Suprapubic skin (tissue), 4 donors: ENCODE data around the gene B3GNT7. TPM values are rescaled to one million over a fixed set of nuclear protein-coding genes. Genes with fewer than 3 reads are reported as not detected.

Experiments used
- DNase-seq, 2 donors: peaks; one replicate each; pipeline ENCODE4 v3.0.0-alpha.2; 2019; ENCODE audit warnings: low spot score in 2 of 2
- H3K27ac ChIP-seq: fragments of 200-600 bp; sonication (generic); one replicate; pipeline ENCODE4 v1.5.1; 2019
- H3K27me3 ChIP-seq: fragments of 200-600 bp; sonication (generic); one replicate; pipeline ENCODE4 v1.5.1; 2019
- H3K36me3 ChIP-seq: fragments of 200-600 bp; sonication (generic); one replicate; pipeline ENCODE4 v1.5.1; 2019
- H3K4me1 ChIP-seq: fragments of 200-600 bp; sonication (generic); one replicate; pipeline ENCODE4 v1.5.1; 2019
- H3K4me3 ChIP-seq: fragments of 200-600 bp; sonication (generic); one replicate; pipeline ENCODE4 v1.5.1; 2019; ENCODE audit warnings: mild to moderate bottlenecking
- H3K9me3 ChIP-seq: fragments of 200-600 bp; sonication (generic); one replicate; pipeline ENCODE4 v1.5.1; 2019
- CTCF ChIP-seq, 2 donors: fragments of 200-600 bp in 1 of 2; fragments of 450-650 bp in 1 of 2; sonication (generic) in 1 of 2; IDR thresholded peaks; one replicate each; pipeline ENCODE4 v1.5.1; 2016 to 2019; ENCODE audit warnings: antibody characterized with exemption in 2 of 2, mild to moderate bottlenecking in 1 of 2, moderate library complexity in 1 of 2
- EP300 ChIP-seq: sonication (generic); formaldehyde crosslinking; IDR thresholded peaks from one replicate; pipeline ENCODE4 v1.6.1; 2017; ENCODE audit warnings: antibody characterized with exemption
- POLR2A ChIP-seq, 2 donors: fragments of 450-650 bp; IDR thresholded peaks; one replicate each; pipeline ENCODE4 v1.6.1; 2017; ENCODE audit warnings: antibody characterized with exemption in 2 of 2, mild to moderate bottlenecking in 2 of 2, moderate library complexity in 2 of 2
- POLR2AphosphoS5 ChIP-seq, 3 donors: sonication (generic); formaldehyde crosslinking; IDR thresholded peaks; one replicate each; pipeline ENCODE4 v1.6.1; 2017; ENCODE audit warnings: antibody characterized with exemption in 3 of 3
- whole genome bisulfite sequencing: methylation state at CpG from one replicate; pipeline ENCODE4 v1.1.5; 2018; 5-methylcytosine and 5-hydroxymethylcytosine counted together
- total RNA-seq, 4 donors: library from RNA; depleted of rRNA; stranded (reverse); fragments of >200 nt; gene quantifications; one replicate each; pipeline ENCODE4 v1.1.0, GENCODE V29; 2016

Gene B3GNT7
- total RNA-seq, 4 donors from 2014 or later, result 1.3 to 1.5 (median 1.4) TPM

- Histone ChIP-seq H3K4me3 (no peak overlapping the region), H3K27me3 (no peaks in the 10 kb centered on the region), H3K27ac (no peak overlapping the region), H3K36me3 (peaks cover 4% of the 10 kb centered on the region), H3K9me3 (no peaks in the 10 kb centered on the region), H3K4me1 (peaks cover 11% of the 10 kb centered on the region)
- no peak for DNase-seq
- TF ChIP-seq CTCF (IDR thresholded peaks at IDR 0.05), result no peak
- no peak for TF ChIP-seq EP300
- TF ChIP-seq POLR2AphosphoS5 (IDR thresholded peaks at IDR 0.05), result no peak
- no peak for TF ChIP-seq POLR2A (IDR thresholded peaks at IDR 0.05)
- WGBS, result 96% methylated on average over 8 of the region's 13 CpGs
These were observed 34.6 kb upstream of the B3GNT7 start for GRCh38 chr2:231360881-231361371.

- H3K9me3 ChIP-seq, result no peaks in the 10 kb centered on the region
- H3K4me3 ChIP-seq, result no peak overlapping the region
- peaks cover 4% of the 10 kb centered on the region for H3K36me3 ChIP-seq
- no peak for TF ChIP-seq CTCF (IDR thresholded peaks at IDR 0.05)
- H3K4me1 ChIP-seq, result peaks cover 11% of the 10 kb centered on the region
- 86% methylated on average over 12 of the region's 12 CpGs for WGBS
- no peaks in the 10 kb centered on the region for H3K27me3 ChIP-seq
- H3K27ac ChIP-seq, result no peak overlapping the region
- DNase-seq, result no peak
These were observed 33.6 kb upstream of the B3GNT7 start for GRCh38 chr2:231361701-231362554.

GRCh38 chr2:231362555-231363184, 32.8 kb upstream of the B3GNT7 start:
- H3K36me3 ChIP-seq, result peaks cover 4% of the 10 kb centered on the region
- H3K27me3 ChIP-seq, result no peaks in the 10 kb centered on the region
- H3K4me1 ChIP-seq, result peaks cover 11% of the 10 kb centered on the region
- TF ChIP-seq EP300 (no peak), POLR2AphosphoS5 (IDR thresholded peaks at IDR 0.05) (no peak), CTCF (IDR thresholded peaks at IDR 0.05) (no peak)
- no peaks in the 10 kb centered on the region for H3K9me3 ChIP-seq
- WGBS, result 91% methylated on average over 9 of the region's 9 CpGs
- no peak overlapping the region for H3K4me3 ChIP-seq
- no peak for DNase-seq
- H3K27ac ChIP-seq, result no peak overlapping the region

GRCh38 chr2:231364061-231364460, 31.4 kb upstream of the B3GNT7 start:
- H3K27ac ChIP-seq, result no peak overlapping the region
- H3K36me3 ChIP-seq, result peaks cover 4% of the 10 kb centered on the region
- no peaks in the 10 kb centered on the region for H3K27me3 ChIP-seq
- H3K9me3 ChIP-seq, result no peaks in the 10 kb centered on the region
- 97% methylated on average over 5 of the region's 5 CpGs for WGBS
- no peak for DNase-seq
- H3K4me1 ChIP-seq, result peaks cover 11% of the 10 kb centered on the region
- no peak overlapping the region for H3K4me3 ChIP-seq
- TF ChIP-seq EP300 (no peak), POLR2A (IDR thresholded peaks at IDR 0.05) (no peak), CTCF (IDR thresholded peaks at IDR 0.05) (no peak), POLR2AphosphoS5 (IDR thresholded peaks at IDR 0.05) (no peak)
